ENCODE measurements around the gene SYT7.
"Not testable (repeated sequence)": the region's sequence is repeated elsewhere in the genome, so short reads cannot be mapped to it uniquely, and the experiment has no call there.

The SYT7 gene, protein sequence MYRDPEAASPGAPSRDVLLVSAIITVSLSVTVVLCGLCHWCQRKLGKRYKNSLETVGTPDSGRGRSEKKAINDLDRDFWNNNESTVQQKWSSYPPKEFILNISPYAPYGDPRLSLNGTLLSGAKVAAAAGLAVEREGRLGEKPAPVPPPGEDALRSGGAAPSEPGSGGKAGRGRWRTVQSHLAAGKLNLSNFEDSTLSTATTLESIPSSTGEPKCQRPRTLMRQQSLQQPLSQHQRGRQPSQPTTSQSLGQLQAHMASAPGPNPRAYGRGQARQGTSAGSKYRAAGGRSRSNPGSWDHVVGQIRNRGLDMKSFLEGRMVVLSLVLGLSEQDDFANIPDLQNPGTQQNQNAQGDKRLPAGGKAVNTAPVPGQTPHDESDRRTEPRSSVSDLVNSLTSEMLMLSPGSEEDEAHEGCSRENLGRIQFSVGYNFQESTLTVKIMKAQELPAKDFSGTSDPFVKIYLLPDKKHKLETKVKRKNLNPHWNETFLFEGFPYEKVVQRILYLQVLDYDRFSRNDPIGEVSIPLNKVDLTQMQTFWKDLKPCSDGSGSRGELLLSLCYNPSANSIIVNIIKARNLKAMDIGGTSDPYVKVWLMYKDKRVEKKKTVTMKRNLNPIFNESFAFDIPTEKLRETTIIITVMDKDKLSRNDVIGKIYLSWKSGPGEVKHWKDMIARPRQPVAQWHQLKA

GRCh38 chr11:61581030-61581928, at the start of gene SYT7:
Gene SYT7 (minus strand): TSS chr11:61581076. CDS start chr11:61580820, 256 bp downstream.
- DNase-seq, result peak; percentile 95

GRCh38 chr11:61630089-61630488, 49.2 kb upstream of the SYT7 start:
- DNase-seq, result no peak

DNA sequence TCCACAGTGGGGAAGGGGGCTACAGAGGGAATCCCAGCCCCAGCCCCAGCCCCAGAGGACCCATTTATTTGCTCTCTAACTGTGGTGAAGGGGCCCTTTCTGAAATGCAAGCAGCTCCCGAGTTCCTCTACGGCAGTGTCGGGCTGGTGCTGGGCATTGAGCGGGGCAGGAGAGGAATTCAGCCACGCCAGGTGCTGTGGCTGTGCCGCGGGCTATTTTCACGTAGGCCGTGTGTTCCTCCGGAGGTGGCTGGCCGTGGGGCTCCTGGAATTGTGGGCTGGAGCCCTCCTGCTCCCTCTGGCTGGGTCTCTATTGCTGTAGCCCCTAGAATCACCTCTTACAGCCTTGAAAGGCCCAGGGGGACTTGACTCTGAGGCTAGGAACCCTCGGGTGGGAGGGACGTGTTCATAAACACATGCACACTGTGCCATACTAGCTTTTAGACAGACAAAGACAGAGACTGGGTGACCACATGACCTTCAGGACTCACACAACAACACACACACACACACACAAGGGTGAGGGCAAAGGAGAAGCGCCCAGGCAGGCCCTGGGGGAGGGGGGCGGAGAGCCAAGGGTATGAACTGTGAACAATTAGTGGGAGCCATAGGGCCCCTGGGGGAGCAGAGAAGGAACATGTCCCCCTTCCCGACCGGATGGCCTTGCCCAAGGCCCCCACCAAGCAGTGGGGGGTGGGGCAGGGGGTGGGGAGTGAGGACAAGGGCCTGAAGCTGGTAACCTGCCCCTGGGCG, 48.4 kb upstream of the SYT7 start:
- DNase-seq, result no peak

DNA sequence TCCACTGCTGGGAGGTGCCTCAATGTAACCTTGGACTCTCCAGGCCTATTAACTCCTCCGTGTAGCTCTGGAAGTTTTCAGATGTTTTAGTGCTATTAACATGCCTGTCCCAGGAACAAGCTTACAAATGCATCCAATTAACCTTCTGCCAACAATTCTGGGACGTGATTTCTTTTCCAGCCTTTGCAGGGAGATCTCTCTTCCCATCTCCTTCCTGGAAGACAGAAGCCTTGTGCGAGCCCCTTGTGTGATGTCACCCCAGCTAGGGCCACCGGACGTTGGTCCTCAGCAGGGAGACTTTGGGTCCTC, 47.7 kb upstream of the SYT7 start:
- DNase-seq, result no peak

GRCh38 chr11:61627850-61628661, 47.2 kb upstream of the SYT7 start:
- DNase-seq, result peak; percentile 9

- no peak for DNase-seq
These were observed 45.9 kb upstream of the SYT7 start for GRCh38 chr11:61626580-61627380.

- DNase-seq, result no peak
These were observed 44.6 kb upstream of the SYT7 start for GRCh38 chr11:61625525-61625924.

DNA sequence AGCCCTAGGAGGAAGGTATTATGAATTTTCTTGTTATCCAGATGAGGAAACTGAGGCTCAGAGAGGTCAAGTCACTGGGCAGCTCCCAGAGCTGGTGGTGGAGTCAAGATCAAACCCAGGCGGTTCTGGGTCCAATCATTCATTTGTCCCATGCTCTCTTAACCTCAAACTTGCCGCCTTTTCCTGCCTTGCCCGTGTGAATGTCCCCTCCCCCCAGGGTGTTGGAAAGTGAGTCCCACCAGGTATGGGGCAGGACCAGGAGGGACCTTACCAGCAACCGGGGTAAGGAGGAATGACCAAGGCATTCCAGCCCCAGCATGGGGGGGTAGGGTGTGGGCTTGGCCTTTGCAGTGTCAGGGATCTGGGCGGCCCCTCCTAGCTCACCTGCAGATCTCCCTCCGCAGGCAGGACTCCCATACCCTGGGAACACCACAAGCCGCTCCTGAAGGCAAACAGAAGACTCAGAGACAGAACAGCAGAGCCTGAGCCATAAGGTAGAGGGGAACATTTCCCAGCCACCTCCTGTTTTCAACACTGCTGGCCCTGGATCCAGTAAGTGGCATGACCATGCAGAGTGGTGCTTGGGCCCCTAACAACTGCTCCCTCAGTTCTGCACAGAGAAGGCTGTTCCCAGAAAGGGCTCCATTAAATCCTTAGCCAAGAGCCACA, 41.2 kb upstream of the SYT7 start:
- no peak for DNase-seq

DNA sequence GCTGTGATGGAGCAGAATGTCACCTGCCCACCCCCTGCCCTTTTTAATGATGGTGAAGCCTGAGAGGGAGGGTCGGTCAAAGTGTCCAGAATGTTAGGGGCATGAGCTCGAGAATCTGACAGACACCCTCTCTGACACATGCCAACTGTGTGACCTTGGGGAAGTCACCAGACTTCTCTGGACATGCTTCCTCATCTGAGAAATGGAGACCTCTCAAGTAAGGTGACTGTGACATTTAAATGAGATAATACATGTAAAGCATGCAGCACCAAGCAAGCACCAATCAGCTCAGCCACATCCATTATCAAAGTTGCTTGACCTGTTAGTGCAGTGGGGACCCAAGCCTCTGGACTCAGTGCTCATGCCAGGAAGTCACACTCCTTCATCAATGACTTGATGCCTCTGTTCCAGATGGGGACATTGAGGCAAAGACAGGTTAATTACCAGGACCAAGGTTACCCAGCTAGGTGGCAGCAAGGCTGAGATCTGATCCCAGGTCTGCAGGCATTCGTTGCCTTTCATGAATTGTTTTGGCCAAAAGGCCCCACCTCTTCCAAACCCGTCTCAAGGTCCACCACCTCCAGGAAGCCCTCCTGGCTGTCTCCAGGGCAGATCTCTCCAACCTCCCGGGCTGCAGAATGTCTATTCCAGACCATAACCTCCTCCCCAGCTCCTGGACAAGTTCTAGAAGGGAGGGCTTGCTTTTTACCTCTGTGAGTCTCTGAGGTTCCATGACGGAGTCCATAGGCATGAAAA, 38.8 kb upstream of the SYT7 start:
- no peak for DNase-seq

- no peak for DNase-seq
These were observed 38.1 kb upstream of the SYT7 start for GRCh38 chr11:61618978-61619377.

DNA sequence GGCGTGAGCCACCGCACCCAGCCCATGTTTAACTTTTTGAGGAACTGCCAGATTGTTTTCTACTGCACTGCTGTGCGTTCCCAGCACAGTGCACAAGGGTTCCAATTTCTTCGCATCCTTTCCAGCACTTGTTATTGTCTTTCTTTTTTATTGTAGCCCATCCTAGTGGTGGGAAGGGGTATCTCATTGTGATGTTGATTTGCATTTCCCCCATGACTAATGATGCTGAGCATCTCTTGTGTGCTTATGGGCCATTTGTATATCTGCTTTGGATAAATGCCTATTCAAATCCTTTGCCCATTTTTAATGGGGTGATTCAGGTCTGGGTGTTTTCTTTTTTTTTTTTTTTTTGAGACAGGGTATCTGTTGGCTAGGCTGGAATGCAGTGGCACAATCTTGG, 36.6 kb upstream of the SYT7 start:
- no peak for DNase-seq

- DNase-seq, result no peak
These were observed 35.6 kb upstream of the SYT7 start for GRCh38 chr11:61616434-61616833.

GRCh38 chr11:61614782-61615181, 33.9 kb upstream of the SYT7 start:
- not testable (repeated sequence) for DNase-seq

DNA sequence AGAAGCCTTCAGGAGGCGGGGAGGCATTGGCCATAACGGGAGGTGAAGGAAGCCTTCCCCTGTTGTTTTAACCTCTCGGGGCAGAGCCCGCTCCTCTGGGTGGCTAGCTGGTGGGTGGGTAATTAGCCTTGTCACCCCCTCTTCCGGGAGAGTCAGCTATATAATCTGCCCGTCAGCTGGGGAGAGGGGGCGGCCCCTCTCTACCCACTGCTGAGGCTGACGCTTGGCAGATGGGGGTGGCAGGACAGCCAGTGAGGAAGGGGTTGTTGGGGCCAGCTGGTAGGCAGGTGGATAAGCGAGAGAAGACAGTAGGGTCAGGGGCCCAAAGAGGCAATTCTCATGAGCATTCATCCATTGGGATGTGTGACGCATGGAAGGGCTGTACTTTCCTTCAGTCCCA, 33.0 kb upstream of the SYT7 start:
- no peak for DNase-seq

DNA sequence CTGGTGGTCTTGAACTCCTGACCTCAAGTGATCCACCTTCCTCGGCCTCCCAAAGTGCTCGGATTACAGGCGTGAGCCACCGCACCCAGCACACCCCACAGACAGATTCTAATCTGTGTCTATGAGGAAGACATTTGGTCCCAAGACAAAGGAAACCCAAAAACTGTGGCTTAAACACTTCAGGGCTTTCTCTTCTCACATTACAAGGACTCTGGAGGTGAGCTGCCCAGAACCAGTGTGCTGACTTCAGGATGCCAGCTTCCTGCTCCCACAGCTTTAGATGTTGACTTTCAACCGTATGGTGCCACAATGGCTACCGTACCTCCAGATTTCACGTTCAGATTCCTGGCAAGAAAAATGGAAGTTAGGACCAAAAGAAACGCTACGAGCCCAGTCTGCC, 32.2 kb upstream of the SYT7 start:
- DNase-seq, result no peak

GRCh38 chr11:61611309-61611708, 30.4 kb upstream of the SYT7 start:
- no peak for DNase-seq

DNA sequence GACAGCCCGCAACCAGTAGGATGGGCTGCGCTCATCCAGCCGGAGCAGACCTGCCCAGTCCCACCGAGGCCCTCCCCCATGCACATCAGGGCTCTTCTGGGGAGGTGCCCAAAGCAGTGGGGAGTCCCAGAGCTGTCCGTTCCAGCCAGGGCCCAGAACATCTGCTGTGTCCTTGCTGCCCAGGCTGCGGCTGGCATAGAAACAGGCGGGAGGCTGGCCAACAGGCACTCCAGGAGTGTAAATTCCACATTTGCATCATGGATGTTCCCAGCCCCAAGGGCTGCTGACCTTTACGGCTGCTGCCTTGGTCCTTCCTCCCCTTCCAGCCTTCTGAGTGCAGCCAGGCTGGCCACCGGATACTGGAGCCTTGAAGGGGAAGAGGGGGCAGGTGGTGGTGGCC, 30.0 kb upstream of the SYT7 start:
- no peak for DNase-seq

DNA sequence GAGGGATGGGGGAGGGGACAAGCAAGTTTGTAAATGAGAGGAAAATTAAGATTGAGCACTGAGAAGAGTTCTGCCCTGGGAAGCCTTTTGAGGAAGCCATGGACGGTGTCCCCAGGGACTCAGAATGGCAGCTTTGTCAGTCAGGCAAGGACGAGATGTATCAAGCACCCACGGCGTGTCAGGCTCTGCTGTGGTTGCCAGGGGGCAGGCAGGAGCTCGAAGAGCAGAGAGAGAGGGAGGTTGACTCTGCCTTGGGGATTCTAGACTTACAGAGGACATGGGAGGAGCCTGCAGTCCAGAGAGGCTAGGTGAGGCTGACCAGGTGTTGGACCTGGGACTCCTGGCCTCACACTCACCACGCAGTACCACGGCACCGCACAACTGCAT, 29.1 kb upstream of the SYT7 start:
- DNase-seq, result no peak
